Retina (tissue), 1 donor: Measurements from ENCODE around the gene CGB2.
A peak's percentile ranks its signal among the peaks of the same experiment; 100 is the strongest.
"Not testable (repeated sequence)": the region's sequence is repeated elsewhere in the genome, so short reads cannot be mapped to it uniquely, and the experiment has no call there.

ENCODE experiments used
- DNase-seq: peaks from one replicate; pipeline ENCODE4 v3.0.0-alpha.2; 2016

CGB2 gene

GRCh38 chr19:49038557-49039276 is 7.0 kb downstream of the CGB2 start:
- DNase-seq: not testable (repeated sequence)

DNA sequence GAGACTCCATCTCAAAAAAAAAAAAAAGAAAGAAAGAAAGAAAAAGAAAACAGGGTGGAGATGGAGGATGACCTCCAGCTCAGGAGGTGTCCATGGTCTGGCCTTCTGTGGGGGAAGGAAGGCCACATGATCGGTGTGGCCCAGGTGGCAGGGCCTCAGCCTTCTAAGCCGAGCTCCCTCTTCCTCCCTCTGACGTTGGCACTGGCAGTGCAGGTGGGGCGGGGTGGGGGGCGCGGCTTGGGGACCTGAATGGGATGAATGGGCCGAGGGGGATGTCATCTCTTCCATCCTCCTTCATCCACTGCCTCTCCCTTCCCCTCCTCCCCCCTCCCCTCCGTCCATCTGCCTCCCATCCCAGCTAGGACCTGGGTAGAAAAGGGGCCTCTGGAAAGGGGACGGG is 8.0 kb downstream of the CGB2 start:
- DNase-seq: not testable (repeated sequence)

GRCh38 chr19:49042177-49042576 is 10.5 kb downstream of the CGB2 start:
- no peak for DNase-seq

GRCh38 chr19:49042666-49043065 is 11.0 kb downstream of the CGB2 start:
- DNase-seq: not testable (repeated sequence)

GRCh38 chr19:49043548-49043947 is 11.9 kb downstream of the CGB2 start, which contains the start of gene CGB5:
Gene CGB5, plus strand, starts transcription at chr19:49043848. Its CDS starts 362 bp downstream, at chr19:49044210.
- not testable (repeated sequence) for DNase-seq

DNA sequence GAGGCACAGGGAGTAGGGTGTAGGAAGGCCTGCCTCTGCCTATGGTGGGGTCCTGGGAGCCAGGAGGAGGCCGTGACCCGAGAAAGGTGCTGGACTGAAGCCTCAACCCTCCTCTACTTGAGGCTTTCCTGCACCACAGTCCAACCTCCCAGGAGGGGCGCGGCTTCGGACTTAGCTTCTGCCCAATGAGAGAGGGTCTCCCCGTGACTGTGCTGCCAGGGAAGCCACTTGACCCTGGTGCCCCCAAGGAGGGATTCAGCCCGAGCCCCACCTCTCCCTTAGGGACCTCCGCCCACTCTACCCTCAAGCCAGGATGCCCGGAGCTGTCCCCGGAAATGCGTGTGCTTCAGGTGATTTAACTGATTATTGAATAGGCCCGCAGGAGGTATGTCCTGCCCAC is 17.3 kb downstream of the CGB2 start, which contains the start of gene CGB8:
Gene CGB8, minus strand, starts transcription at position 101 of the 400 bp plus-strand sequence. CDS start 372 bp downstream, outside the sequence.
- DNase-seq: not testable (repeated sequence)

DNA sequence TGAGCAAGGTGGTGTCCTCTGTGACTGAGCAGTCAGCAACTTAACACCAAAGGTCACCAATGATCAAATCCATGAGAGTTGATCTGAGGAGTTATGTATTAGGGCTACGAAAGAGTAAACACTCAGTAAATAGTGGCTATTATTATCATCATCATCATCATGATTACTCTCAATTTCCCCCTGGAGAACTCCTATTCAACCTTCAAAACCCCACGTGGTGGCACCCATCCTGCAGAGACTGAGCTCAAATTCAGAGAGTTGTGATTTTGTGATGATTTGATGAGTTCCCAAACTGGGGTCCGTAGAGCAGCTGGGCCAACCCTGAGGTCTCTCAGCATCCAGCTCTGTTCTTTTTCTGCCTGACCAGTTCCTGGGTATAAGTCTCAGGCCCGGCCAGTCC is 18.1 kb downstream of the CGB2 start:
- DNase-seq: not testable (repeated sequence)

DNA sequence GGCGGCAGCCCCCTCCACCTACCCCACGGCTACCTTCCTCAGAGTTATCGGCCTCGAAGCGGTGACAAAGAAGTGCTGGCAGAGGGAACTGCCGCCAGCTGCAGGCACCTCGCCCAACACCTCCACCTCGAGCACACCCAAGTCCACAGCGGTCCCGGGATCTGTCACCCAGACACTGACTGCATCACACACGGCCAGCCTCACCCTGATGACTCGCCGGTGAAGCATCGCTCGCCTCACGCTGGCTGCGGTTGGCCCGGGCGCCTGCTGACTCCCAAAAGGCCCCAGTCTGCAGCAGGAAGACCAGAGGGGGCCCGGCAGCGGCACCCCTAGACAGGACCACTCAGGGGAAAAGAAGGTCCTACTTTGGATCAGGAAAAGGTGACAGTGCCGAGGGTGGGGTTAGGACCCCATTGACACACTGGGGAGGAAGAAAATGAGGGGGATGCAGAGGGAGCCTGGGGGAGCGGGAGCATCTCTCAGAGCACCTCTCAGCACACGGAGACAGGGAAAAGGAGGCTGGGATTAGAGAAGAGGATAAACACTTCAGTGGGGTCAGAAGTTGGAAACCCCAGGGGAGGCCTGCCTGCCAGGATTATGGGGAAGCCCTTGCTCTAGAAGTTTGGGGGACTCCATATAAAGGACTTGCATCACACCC is 18.8 kb downstream of the CGB2 start:
- DNase-seq: not testable (repeated sequence)

DNA sequence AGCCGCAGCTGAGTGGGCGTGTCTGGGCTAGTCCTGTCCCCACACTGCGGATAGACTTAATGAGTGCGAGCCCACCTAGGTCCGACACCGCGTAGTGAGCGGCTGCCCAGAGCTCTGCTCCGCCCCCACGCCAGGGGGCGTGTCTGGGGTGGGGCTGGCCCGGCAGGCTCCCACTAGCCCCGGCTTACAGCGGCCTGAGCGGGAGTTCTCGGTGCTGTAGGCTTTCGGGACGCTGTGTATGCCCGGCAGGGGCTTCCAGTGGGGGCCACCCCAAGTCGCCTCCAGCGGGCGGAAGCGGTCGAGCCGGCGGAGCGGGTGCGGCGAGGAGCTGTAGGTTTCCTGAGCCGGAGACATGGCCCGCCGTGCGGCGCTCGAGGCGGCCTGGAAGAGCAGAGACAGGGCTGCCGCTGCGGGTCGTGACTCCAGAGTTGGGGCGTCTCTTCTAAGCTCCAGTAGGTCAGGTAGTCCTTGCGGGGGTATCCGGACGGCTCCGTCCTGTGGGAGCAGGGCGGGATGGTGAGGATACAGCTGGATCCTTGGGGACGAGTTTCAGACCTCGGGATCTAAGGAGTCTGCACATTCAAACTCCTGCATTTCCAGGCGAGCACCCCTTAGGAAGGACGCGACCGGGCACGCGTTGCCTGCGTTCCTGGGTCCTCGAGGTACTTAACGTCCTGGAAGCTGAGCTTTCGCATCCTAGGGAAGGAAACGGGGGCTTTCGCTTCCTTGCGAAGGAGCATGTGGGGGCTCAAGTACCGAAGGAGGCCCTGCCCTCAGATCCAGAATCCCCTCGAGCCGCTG is 24.6 kb downstream of the CGB2 start:
- DNase-seq: peak; percentile 78

DNA sequence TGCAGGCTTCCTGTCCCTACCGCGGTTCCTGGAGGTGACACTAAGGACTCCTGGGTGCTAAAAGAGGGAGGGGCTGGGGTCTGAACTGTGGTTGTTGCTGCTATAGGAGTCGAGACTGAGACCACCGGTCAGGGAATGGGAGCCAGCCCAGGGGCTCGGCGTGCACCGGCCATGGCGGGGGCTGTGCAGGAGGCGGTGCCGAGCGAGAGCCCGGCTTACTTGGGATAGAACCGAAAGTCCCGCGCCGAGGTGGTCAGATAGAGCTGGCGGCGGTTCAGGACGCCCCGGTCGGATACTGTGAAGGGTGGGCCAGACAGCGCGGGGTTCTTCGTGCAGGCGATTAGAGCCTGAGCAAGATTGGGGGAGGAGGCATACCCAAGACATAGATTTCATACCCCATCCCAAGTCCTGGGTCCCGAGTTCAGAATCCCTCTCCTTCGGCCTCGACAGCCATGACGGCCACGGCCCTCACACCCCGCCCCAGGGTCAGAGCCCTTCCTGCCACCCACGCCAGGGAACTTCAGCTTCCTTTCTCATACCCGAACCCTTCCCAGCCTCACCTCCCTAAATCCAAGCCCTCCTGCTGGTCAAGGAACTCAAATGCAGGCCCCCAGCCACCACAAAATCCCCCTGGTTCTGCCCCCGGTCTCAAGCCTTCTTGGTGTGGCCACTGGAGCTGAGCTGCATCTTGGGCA is 25.4 kb downstream of the CGB2 start:
- DNase-seq: not testable (repeated sequence)

GRCh38 chr19:49057636-49058234 is 26.0 kb downstream of the CGB2 start, which contains the start of gene CGB7:
Gene CGB7, minus strand, starts transcription at chr19:49057749. Its CDS starts 2,374 bp downstream, at chr19:49055375.
- peak; percentile 85 for DNase-seq

GRCh38 chr19:49058562-49058961 is 26.9 kb downstream of the CGB2 start:
- no peak for DNase-seq

DNA sequence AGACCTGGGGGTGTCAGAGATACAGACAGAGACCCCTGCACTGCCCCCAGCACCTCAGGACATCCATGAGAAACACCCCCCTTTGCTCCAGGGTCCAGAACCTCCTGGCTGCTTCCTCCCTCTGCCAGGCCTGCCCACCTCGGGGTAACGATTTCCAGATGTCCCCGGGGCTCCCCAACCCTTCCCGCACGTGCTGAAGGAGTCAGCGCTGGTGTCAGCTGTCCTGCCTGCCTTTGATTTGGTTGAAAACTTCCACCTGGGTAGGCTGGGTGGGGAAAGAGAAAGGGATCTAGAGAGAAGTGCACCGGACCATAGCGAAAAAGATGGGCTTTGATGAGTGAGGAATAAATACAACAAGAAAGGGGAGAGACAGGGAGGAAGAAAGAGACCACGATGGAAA is 27.4 kb downstream of the CGB2 start:
- DNase-seq: no peak

DNA sequence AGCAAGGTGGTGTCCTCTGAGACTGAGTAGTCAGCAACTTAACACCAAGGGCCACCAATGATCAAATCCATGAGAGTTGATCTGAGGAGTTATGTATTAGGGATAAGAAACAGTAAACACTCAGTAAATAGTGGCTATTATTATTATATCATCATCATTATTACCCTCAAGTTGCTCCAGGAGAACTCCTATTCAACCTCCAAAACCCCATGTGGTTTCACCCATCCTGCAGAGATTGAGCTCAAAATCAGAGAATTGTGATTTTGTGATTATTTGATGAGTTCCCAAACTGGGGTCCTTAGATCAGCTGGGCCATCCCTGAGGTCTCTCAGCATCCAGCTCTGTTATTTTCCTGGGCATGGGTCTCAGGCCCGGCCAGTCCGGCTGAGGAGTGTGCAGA is 29.3 kb downstream of the CGB2 start:
- DNase-seq: no peak

- DNase-seq: no peak
Measured at GRCh38 chr19:49061445-49061844, 29.8 kb downstream of the CGB2 start.

GRCh38 chr19:49064029-49064629 is 32.4 kb downstream of the CGB2 start:
- no peak for DNase-seq

DNA sequence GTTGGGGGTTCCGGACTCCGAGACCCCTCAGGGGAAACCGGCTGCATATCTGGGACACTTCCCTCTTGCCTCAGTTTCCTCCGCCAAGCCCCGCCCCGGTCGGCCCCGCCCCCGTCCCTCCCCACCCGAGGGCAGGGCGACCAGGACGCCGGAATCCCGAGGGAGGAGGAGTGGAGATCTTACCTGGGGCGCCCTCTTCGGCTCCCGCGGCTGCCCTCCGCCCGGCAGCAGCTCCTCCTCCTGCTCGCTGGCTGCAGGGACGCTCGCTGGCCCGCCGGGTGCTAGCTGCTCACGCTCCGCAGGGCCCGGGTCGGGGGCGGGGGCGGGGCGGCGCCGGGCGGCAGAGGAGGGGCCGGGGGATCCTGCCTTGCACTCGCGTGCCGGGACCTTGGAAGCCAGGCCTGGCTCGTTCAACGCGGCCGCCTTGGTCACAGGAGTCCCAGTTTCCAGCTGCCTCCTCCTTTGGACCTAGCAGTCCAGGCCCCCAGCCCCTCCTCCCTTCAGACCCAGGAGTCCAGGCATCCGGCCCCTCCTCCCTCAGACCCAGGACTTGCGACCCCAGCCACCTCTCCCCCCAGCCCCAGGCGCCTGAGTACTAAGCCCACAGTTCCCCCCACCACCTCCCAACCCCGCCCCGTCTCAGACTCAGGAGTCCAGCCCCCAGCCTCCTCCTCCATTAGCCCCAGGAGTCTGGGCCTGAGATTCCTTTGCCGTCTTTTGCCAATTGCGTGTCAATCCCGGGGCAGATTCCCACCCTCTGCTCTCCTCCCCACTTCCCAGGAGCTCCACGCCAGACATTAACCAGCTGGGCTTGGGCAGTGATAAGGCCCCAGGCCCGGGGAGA is 33.3 kb downstream of the CGB2 start, which contains the start of gene NTF4:
Gene NTF4, minus strand, starts transcription at position 51 of the 844 bp plus-strand sequence. CDS start 2,821 bp downstream, outside the sequence.
- DNase-seq: no peak

DNA sequence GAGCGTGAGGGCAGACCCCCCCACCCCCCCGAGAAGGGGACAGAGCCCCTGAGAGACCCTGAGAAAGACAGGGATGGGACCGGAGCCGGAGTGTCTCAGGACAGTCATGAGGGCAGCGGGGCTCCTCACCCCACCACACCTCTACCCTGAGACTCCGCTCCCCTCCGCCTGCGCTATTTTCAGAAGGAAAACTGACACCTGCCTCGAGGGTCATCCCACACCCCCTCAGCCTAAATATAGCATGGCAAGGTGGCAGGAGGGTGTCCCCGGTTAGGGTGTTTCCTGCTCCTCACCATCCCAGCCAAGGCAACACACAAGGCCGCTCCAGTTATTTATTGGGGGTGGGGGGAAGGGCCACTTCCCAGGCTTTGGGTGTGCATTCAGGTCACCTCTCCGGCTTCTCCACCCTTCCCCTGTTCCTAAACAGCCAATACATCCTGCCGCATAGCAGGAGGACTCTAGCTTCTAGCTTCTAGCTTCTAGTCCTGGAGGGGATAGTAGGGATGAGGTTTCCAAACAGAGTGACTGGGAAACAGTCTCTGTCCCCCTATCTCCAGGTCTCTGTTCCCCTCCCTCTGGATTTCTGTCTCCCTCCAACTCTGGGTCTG is 34.3 kb downstream of the CGB2 start:
- DNase-seq: no peak

DNA sequence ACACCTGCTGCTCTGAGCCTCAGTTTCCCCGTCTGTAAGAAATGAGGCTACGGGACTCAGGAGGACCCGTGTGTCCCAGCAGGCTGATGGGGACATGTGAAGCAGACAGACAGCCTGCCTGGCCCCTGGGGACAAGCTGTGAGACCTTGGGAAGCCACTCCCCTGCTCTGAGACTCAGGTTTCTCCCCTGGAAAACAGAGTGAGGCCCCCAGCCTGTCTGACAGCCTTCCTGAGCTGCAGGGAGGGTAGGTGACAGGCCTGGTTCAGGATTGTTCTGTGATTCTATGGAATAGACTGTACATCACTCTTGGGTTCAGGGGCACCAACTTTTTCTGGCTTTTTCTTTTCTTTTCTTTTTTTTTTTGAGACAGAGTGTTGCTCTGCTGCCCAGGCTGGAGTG is 35.9 kb downstream of the CGB2 start:
- DNase-seq: no peak

GRCh38 chr19:49069026-49069425 is 37.3 kb downstream of the CGB2 start:
- DNase-seq: no peak
